T-helper 22 cell (primary cell): ENCODE measurements around the gene KRTAP1-1.
"Not testable (repeated sequence)": the region's sequence is repeated elsewhere in the genome, so short reads cannot be mapped to it uniquely, and the experiment has no call there.

ENCODE experiments used
- DNase-seq: peaks from one replicate; pipeline ENCODE4 v3.0.0-alpha.2; 2020; ENCODE audit warnings: low read depth

Gene KRTAP1-1

DNA sequence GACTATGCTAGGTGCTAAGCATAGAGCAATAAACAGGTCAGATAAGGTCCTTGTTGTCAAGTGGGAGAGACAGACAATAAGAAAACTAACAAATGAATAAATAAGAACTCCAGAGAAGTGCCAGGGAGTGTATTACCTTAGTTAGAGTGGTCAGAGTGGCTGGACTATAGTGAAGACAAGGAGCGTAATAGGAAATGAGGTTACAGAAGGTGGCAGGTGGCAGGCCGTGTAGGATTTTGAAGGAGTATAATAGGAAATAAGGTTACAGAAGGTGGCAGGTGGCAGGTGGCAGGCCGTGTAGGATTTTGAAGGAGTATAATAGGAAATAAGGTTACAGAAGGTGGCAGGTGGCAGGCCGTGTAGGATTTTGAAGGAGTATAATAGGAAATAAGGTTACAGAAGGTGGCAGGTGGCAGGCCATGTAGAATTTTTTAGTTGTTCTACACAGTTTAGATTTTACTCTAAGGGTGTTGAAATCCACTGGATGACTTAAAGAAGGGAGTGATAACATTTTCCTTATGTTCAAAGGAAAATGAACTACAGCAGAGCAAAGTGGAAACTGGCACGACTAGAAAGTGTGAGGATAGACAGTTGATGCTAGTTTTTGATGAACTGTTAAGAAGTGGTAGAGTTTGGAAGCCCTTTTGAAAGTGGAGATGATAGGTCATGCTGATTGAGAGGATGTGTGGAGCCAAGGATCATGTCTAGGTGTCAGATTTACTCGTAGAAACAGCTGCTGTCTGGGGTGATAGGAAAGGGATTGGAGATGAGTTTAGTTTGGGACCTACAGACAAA, 28.7 kb downstream of the KRTAP1-1 start:
- DNase-seq, result no peak

DNA sequence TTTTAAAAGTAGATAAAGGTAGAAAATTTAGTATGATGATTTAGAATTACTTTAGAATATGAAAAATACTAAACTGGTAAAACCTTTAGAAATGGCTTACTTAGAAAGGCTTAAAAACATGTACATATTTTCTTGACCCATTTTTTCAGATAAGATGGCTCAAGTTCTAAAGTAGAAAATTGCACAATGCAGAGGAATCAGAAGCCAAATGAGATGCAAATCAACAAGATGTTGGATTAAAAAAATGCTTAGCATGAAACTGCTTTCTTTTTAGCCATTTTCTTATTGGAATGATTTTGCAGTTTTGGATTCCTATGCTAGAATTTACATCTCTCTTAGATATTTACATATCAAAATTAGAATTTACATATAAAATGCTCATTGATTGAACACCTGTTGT, 30.8 kb downstream of the KRTAP1-1 start:
- no peak for DNase-seq

DNA sequence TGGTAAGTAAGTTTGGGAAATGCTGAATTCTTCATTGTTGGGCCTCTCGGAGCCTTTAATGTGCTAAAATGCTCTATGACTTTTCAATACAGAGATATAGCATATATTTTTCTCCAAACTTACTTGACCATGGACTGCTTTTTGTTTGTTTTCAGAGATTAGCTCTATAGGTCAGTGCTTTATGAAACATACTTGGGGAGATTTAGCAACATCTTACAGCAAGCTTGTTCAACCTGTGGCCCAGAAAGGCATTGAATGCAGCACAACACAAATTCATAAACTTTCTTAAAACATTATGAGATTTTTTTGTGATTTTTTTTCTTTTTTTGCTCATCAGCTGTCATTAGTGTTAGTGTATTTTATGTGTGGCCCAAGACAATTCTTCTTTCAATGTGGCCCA, 31.3 kb downstream of the KRTAP1-1 start:
- no peak for DNase-seq

DNA sequence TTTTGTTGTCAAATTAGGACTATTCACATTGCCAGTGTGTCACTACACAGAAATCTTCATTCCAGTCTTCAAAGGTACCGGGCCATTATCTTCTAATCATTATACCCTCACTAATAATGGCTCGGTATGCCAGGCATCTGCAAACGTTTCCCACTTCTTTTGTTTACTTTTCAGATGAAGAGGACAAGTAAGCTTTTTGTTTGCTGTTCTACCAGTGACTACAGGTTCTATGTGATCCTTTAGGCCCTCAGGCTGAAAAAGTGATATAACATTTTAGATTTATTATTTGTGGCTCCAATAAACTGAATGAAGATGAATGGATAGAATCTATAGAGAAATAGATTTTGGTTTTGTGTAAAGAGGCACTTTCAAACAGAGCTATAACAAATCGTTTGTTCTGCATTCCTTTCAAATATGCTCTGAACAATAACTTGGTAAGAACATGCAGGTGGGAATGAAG, 31.9 kb downstream of the KRTAP1-1 start:
- no peak for DNase-seq

DNA sequence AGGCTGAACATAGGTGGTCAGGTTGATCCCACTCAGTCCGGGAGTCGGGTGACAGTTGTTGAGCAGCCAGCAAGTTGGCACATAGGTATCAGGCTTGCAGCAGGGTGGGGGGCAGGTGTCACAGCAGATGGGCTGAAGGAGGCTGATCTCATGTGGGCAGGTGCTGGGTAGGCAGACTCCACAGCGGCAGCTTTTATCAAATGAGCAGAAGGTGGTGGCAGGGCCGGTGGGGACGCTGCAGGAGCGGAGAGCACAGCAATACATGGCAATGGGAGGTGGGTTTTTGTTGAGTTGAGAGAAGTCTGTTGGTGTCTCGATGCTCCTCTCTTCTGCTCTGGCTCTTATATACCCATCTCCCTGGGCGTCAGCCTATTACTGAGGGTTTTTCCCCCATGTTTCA, 32.4 kb downstream of the KRTAP1-1 start, which contains the start of gene KRTAP3-1:
Gene KRTAP3-1 (minus strand): TSS at position 318 of the 400 bp plus-strand sequence. CDS start 54 bp downstream, at position 264.
- no peak for DNase-seq

DNA sequence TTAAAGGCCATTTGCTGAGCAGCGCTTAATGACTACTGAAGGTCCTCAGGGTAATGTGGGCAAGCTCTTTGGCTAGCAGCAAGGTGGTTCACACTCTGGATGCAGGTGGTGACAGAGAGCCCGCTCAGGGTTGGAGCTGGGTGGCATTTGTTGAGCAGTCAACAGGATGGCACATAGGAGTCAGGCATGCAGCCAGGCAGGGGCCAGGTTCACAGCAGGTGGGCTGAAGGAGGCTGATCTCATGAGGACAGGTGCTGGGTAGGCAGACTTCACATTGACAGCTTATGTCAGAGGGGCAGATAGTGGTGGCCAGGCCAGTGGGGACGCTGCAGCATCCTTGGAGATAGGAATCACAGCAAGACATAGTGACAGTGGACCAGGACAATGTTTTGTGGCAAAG, 36.9 kb downstream of the KRTAP1-1 start:
- no peak for DNase-seq

DNA sequence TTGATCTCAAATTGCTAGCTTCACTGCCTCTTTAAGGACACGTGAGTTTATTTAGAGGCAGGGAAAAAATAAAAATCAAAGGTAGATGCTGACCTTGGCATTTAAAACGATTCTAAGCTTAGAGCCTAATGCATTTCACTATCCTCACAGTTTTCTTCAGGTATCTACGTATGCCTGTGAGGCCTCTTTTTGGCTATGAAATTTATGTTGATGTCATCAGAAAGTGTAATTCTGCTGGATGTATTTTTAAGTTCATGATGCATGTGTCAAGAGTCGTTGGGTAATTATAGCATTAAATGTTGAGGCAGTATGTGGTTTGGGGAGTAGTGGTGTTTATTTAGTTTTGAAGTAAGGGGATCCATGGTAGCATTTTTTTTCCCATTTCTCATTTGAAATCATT, 37.3 kb downstream of the KRTAP1-1 start:
- DNase-seq, result no peak

DNA sequence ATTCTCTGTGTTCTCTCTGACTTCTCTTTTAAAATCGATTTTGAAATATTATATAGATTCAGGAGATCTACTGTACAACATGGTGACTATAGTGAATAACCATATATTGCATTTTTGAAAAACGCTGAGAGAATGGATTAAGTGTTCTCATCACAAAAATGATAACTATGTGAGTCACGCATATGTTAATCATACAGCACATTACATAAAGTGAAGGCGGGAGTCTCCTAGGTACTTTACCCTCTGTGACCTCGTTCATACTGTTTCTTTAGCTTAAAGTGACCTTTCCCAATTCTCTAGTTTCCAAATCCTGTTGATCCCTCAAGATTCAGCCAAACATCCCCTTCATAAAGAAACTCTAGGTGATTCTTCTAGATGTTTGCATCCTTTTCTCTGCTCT, 38.4 kb downstream of the KRTAP1-1 start:
- no peak for DNase-seq

DNA sequence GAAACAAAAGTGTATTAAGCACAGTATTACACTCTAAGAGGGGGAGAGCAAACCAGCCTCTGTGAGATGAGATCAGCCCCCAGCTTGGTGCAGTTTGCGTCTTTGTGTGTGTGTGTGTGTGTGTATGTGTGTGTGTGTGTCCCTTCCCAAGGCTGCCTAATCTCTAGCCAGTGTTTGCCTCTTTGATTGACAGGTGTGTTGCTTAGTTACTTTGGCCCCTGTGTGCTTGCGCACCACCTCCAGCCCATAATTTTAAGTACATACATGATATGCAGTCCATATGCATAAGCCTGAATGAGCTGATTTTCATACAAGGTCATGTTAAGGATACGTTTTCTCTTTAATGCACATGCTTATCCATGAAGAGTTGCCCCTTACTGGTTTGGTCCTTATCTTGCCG, 39.5 kb downstream of the KRTAP1-1 start:
- no peak for DNase-seq

DNA sequence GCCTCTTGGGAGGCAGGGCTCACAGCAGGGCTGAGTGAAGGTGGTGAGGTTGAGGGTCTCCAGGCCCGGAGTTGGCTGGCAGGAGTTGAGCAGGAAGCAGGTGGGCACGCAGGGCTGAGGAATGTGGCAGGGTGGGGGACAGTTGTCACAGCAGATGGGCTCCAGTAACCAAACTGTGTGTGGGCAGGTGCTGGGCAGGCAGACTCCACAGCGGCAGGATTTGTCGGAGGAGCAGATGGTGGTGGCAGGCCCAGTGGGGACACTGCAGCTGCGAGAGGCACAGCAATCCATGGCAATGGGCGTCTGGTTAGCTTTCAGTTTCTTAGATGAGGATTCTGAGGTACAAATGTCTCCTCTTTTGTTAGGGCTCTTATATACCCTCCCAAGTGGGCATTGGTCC, 41.7 kb downstream of the KRTAP1-1 start, which contains the start of gene KRTAP3-2:
Gene KRTAP3-2 (minus strand): TSS at position 344 of the 400 bp plus-strand sequence. CDS start 53 bp downstream, at position 291.
- not testable (repeated sequence) for DNase-seq

DNA sequence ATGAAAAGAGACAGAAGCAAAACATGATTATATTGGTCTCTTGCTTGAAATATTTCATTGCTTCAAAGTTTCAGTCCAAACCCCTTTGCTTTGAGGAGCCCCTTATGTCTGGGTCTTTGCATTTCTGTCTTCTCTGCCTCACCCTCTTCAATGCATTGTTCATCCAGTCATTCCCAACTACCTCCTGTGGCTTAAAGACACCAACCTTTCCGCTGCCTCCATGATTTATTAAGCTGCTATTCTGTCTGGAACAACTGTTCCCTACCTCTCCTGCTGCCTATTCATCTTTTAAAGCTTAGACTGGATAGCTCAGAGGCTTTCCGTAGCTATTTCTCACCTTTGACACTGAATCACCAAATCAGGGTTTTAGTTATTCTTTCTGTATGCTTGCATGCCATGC, 43.9 kb downstream of the KRTAP1-1 start:
- DNase-seq, result no peak

DNA sequence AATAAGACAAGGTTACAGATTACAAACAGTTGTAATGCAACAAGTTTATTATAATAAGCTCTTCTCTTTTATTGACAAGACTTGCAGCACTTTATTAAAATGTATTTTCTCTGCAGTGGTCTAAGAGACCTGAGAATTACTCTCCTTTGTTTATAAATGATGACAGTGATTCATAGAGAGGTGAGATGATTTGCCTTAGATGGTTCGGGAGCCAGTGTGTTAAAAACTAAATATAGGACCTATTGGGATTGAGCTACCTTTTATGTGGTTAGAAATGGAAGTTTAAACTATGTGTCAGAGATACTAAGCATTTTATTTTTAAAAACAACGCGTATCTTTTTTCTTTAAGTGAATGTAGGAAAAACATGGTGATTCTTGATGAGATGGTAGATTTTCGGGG, 44.4 kb downstream of the KRTAP1-1 start:
- no peak for DNase-seq

DNA sequence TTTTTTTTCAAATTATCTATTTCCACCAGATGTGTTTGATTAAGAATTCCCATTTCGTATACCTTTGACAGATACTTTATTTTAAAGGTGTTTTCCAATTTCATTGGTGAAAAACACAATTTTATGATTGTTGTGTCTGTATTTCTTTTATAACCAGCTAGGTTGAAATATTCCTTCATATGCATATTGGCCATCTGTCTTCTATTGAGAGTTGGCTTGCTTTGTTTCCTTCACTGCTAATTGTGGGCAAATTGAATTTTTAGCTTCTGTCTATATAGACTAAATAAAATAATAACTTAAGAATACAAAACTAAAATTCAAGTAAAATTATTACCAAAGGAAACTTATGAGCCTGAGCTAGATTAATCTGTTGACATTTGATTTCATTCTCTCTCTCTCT, 46.1 kb downstream of the KRTAP1-1 start:
- no peak for DNase-seq

DNA sequence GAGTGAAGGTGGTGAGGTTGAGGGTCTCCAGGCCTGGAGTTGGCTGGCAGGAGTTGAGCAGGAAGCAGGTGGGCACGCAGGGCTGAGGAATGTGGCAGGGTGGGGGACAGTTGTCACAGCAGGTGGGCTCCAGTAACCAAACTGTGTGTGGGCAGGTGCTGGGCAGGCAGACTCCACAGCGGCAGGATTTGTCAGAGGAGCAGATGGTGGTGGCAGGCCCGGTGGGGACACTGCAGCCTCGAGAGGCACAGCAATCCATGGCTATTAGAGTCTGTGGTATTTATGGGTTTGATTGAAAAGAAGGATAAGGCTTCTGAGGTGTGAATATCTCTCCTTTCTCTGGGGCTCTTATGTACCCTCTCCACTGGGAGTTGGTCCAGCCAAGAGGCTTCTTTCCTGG, 47.4 kb downstream of the KRTAP1-1 start, which contains the start of gene KRTAP3-3:
Gene KRTAP3-3 (minus strand): TSS at position 326 of the 400 bp plus-strand sequence. CDS start 67 bp downstream, at position 259.
- no peak for DNase-seq

DNA sequence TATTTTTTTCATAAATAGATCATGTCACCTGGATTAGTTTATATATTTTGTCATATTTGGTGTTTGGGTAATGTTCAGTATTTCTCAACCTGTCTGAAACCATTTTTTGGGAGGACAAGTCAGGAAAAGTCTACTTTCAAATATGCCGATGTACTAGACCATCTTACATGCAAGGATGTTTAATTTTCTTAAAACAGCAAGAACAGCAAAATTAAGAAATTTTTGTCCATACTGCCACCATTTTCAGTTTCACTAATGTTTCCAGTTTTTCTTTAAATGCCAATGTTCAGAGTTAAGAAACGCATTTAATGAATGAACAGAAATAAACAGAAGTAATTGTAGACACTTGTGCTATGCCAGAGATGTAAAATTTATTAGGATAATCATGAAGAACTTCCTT, 48.2 kb downstream of the KRTAP1-1 start:
- DNase-seq, result no peak

DNA sequence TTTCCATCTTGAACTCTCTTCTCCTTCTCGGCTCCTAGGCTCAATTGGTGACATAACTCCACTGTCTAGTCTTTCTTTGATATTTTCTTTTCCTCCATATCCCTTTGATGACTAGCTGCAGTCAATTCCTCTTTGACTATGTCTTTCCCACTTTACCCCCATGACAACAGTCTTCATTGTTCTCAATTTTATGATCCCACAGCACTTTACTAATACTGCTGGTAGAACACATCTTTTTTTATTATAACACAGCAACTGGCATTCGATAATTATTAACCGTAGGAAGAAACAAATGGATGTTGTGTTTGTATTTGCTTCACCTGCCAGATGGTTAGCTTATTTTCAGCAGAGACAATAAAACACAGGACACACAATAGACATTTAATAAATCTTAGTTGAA, 48.6 kb downstream of the KRTAP1-1 start:
- DNase-seq, result no peak
